ENCODE measurements around the gene GNPTAB.

GRCh38 chr12:101700299-101700820, 130.4 kb downstream of the GNPTAB start:
- TF ChIP-seq, protein P1, sequence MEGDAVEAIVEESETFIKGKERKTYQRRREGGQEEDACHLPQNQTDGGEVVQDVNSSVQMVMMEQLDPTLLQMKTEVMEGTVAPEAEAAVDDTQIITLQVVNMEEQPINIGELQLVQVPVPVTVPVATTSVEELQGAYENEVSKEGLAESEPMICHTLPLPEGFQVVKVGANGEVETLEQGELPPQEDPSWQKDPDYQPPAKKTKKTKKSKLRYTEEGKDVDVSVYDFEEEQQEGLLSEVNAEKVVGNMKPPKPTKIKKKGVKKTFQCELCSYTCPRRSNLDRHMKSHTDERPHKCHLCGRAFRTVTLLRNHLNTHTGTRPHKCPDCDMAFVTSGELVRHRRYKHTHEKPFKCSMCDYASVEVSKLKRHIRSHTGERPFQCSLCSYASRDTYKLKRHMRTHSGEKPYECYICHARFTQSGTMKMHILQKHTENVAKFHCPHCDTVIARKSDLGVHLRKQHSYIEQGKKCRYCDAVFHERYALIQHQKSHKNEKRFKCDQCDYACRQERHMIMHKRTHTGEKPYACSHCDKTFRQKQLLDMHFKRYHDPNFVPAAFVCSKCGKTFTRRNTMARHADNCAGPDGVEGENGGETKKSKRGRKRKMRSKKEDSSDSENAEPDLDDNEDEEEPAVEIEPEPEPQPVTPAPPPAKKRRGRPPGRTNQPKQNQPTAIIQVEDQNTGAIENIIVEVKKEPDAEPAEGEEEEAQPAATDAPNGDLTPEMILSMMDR (IDR thresholded peaks at IDR 0.05; ENCODE audit: low read depth, low read length), result no peak
- TF ChIP-seq EZH2phosphoT487 (IDR thresholded peaks at IDR 0.05; ENCODE audit: low read depth), result no peak
